WI38 (cell line): Measurements from ENCODE around the gene GALNT17.

Experiments
- H3K4me3 ChIP-seq: 2 replicates; pipeline ENCODE4 v1.5.1; 2011; ENCODE audit warnings: low read depth, mild to moderate bottlenecking, control low read depth, low read length
- TF ChIP-seq, protein P1 (sequence below): IDR thresholded peaks from 2 replicates; pipeline ENCODE4 v1.5.1; 2012; ENCODE audit warnings: low read depth, mild to moderate bottlenecking, control low read depth, low read length

GALNT17 gene

DNA sequence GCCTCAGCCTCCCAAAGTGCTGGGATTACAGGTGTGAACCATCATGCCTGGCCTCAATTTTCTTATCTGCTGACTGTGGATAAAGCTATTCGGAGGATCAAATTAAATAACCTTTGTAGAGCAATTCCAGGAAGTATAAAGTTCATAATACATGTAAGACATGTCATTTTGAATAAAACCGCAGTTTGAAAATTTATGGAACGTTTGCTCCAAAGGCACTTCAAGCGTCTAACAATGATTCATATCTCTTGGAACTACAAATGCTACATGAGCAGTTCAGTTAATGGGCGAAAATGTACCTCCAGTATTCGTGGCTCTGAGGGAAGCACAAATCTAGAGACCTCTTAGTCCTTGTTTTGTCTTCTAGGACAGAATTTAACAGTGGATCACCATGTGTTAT lies 190.3 kb downstream of the GALNT17 start:
- TF ChIP-seq, protein P1, sequence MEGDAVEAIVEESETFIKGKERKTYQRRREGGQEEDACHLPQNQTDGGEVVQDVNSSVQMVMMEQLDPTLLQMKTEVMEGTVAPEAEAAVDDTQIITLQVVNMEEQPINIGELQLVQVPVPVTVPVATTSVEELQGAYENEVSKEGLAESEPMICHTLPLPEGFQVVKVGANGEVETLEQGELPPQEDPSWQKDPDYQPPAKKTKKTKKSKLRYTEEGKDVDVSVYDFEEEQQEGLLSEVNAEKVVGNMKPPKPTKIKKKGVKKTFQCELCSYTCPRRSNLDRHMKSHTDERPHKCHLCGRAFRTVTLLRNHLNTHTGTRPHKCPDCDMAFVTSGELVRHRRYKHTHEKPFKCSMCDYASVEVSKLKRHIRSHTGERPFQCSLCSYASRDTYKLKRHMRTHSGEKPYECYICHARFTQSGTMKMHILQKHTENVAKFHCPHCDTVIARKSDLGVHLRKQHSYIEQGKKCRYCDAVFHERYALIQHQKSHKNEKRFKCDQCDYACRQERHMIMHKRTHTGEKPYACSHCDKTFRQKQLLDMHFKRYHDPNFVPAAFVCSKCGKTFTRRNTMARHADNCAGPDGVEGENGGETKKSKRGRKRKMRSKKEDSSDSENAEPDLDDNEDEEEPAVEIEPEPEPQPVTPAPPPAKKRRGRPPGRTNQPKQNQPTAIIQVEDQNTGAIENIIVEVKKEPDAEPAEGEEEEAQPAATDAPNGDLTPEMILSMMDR: no peak
- no peak overlapping the region for H3K4me3 ChIP-seq

DNA sequence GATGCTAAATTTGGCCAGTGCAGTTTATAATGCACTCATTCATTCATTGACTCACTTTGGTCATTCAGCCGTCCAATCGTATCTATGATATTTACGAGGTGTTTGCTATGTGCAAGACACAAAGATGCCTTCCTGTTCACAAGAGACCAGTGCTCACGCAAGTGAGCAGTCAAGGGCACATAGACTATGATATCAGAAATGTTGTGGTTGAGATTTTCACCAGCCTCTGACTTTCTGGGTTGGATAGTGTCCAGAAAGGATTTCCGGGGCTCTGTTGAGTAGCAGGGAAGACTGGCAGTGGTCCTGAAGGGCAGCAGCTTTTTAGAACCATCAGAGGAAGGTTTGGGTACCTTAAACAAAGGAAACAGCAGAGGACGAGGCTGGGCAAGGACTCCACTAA lies 191.8 kb downstream of the GALNT17 start:
- H3K4me3 ChIP-seq: no peak overlapping the region
- TF ChIP-seq, protein P1: no peak

DNA sequence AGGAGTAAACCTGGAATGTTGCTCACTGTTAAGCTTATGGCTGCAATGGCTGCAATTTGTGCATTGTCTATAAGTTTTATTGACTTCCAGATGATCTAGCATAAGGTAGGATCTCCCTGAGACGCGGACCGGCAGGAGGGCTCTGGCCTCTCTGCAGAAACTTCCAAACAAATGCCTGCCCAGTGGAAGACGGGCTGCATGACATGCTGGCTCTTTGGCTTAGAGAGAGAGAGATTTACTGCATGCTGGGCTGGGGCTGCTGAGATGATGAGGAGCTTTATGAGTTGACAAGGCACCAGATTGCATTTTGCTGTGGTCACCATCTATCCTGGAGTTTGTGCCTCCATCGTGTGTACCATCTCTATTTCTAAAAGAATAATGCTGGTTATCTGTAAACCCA lies 193.2 kb downstream of the GALNT17 start:
- H3K4me3 ChIP-seq: no peak overlapping the region
- TF ChIP-seq, protein P1: no peak

DNA sequence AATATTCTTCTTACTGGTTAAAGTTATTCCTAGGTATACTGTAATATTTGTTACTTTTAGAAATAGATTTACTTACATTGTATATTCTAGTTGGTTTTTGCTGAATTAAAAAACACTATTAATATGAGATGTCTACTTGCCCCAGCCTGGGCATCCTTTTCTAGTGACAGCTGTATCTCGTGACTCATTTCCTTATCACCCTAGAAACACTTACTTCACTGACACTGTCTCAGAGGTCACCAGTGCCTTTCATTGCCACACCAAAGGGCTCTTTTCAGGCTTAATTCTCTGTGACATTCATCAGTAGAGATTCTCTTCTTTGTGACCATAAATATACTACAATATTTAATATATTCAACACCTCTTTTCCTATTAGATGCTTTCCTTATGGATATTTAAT lies 194.7 kb downstream of the GALNT17 start:
- TF ChIP-seq, protein P1: no peak
- no peak overlapping the region for H3K4me3 ChIP-seq

DNA sequence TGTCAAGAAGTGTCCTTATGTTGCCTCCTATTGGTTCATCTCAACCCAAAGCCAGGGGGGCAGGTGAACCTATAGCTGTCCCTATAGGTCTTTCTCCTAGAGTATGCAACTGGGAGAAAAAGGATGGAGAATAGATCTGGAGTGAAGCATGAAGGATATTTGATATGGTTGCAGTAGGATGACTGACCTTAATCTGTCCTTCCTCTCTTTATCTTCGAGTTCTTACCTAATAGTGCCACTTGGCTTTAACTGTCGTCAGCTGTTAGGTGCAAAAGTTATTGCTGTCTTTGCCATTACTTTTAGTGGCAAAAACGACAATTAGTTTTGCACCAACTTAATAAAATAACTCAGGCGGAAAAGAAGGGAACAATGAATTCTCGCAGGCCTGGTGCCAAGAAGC lies 196.0 kb downstream of the GALNT17 start:
- TF ChIP-seq, protein P1: no peak
- H3K4me3 ChIP-seq: no peak overlapping the region

DNA sequence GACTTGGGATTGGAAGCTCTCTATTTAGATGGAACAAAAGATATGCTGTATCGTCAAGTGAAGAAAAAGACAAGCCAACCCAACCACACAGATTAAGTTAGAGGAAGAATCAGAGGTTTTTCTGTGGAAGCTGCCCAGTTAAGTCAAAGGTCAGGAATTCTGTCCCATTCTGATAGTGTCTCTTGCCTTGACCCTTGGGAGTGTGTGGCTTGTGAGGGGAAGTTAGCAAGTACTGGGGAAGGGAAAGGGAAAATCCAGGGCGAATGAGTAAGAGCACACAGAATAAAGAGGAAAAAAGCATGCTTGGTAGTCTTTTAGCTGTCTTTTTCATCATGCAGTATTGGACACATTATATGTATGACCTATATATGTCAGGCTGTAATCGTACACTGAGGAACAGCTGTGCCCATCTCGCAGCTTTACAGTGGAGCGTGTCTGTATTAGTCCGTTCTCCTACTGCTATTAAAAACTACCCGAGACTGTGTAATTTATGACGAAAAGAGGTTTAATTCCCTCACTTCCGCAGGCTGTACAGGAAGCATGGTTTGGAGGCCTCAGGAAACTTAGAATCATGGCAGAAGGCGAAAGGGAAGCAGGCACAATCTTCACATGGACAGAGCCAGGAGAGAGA lies 197.2 kb downstream of the GALNT17 start:
- H3K4me3 ChIP-seq: no peak overlapping the region
- TF ChIP-seq, protein P1: no peak

DNA sequence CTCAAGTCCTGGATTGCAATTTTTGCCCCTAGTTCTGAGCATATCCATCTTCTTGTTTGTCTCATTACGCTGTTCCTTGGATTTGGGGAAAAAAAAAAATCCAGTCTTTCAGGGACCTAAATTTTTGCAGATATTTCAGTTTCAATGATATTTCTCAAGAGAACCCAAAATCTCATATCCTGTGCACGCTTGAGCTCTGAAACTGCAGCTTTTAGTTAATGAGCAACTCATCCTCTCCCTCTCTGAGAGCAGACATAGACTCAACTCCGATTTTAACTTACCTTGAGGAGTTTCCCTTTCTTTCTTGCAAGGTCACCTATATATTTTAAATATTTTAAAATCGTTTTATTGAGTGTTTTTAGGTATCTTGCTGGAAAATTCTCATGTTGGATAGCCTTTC lies 200.3 kb downstream of the GALNT17 start:
- no peak overlapping the region for H3K4me3 ChIP-seq
- TF ChIP-seq, protein P1: no peak
